B cell (primary cell): ENCODE data around the gene NPTN.

Experiments used
- CTCF ChIP-seq: fragments of 200-600 bp; IDR thresholded peaks from one replicate; pipeline ENCODE4 v1.8.0; 2022; ENCODE audit warnings: antibody characterized with exemption, mild to moderate bottlenecking
- EZH2 ChIP-seq: IDR thresholded peaks from 2 replicates; pipeline ENCODE4 v1.6.1; 2012; ENCODE audit warnings: borderline replicate concordance, low read depth, mild to moderate bottlenecking, moderate library complexity, low read length; ENCODE audit not compliant: insufficient read depth, poor library complexity, severe bottlenecking

DNA sequence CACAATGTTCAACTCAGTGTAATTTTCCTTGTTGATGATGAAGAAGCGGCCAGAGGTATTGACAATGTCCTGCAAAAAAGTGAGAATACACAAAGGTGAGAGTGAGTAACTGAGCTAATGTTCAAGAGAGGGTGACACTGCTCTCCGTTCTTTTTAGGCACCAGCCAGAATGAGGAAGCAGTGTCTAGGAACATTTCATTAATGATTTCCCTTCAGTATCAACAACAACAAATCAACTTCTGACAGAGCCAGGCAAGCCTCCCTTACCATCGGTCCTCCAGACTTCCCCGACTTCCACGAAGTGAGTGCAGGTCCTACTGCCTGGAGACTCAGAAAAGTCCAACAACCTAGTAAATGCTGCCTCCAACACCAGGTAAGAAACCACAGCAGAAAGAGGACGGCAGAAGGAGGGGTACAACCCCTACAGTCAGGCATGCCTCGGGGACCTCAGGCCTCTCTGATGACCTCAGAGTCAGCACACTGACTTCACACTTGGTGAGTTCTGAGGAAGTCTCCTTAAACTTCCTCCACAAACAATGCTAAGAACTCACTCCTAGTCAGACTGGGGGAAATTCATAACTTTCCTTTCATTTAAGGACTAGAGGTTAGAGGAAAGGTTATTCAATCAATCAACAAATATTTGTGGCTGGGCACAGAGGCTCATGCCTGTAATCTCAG, 62.7 kb downstream of the NPTN start:
- TF ChIP-seq CTCF (no peak), EZH2 (no peak)
